DLD1 (cell line): Measurements from ENCODE around the gene HDAC4.

Source experiments
- in situ Hi-C: cut with HindIII; loops from 2 replicates; pipeline ENCODE4 v1.10.0; 2017; ENCODE audit warnings: low sequenced_read_pairs

HDAC4 gene

GRCh38 chr2:239385096-239386000, 15.5 kb downstream of the HDAC4 start:
- in situ Hi-C loops: no loop called here

GRCh38 chr2:239383759-239384156, 17.1 kb downstream of the HDAC4 start:
- in situ Hi-C loops: no loop called here

- in situ Hi-C loops: no loop called here
These were observed 17.6 kb downstream of the HDAC4 start for GRCh38 chr2:239383036-239383758.

GRCh38 chr2:239382384-239382880, 18.4 kb downstream of the HDAC4 start:
- in situ Hi-C loops: no loop called here

- in situ Hi-C loops: no loop called here
These were observed 19.1 kb downstream of the HDAC4 start for GRCh38 chr2:239381709-239382134.

DNA sequence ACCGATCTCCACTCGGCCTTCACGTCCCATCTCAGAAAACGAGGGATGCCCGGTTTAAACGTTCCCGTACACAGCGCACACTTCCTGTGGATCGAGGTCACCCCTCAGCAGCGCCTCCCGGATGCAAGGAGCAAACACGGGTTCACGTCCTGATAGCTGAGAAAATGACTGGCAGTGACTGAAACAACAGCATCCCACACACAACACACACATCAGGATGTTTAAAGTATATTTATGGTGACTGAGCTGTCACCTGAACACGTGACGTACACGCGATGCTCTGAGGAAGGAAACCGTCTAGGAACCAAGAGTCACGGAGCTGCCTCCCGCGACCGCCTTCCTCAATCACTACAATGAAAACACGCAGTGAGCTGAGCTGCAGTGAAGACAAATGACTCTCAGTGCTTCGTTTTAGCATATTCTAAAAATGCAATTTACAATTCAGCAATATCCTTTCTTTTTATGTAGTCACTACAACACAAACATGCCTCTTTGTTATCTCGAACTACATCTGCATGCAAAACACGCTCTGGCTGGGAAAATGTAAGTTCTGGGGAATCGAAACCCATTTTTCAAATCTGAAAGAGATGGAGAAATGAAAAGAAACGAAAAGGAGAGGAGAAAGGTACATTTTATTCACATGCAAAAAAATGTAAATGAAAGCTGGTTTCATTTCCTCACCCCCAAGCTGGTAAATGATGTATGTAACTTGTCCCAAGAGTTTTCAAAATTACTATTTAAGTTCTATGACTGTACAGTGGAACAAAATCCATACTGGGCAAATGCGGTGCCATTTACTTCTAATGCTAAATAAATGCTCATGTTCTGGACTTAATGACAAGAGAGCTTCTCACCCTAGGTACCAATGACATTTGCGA, 19.8 kb downstream of the HDAC4 start:
- in situ Hi-C loops: no loop called here

DNA sequence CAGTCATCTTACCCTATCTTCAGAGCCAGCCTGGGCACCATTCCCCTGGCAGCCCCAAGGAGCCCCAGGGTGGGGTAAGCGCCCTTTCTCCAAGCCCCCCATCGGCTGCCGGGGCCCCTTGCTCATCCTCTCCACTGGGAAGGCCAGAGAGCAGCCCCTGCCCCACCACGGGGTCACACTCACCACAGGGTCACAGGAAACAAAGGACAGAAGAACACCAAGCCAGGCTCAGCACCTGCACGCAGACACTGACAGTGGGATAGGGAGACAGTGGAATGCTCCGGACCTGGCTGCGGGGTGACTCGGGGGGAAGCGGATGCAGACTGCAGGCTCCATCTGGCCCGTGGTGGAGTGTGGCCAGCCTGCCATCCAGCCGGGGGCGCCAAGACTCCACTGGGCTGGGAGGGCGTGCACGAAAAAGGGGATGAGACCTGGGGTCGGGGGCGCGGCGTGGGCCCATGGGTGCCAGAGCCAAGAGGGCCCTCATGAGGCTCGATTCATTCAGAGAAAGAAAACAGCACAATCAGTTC, 21.1 kb downstream of the HDAC4 start:
- in situ Hi-C loops: no loop called here

GRCh38 chr2:239378918-239379640, 21.7 kb downstream of the HDAC4 start:
- in situ Hi-C loops: no loop called here

DNA sequence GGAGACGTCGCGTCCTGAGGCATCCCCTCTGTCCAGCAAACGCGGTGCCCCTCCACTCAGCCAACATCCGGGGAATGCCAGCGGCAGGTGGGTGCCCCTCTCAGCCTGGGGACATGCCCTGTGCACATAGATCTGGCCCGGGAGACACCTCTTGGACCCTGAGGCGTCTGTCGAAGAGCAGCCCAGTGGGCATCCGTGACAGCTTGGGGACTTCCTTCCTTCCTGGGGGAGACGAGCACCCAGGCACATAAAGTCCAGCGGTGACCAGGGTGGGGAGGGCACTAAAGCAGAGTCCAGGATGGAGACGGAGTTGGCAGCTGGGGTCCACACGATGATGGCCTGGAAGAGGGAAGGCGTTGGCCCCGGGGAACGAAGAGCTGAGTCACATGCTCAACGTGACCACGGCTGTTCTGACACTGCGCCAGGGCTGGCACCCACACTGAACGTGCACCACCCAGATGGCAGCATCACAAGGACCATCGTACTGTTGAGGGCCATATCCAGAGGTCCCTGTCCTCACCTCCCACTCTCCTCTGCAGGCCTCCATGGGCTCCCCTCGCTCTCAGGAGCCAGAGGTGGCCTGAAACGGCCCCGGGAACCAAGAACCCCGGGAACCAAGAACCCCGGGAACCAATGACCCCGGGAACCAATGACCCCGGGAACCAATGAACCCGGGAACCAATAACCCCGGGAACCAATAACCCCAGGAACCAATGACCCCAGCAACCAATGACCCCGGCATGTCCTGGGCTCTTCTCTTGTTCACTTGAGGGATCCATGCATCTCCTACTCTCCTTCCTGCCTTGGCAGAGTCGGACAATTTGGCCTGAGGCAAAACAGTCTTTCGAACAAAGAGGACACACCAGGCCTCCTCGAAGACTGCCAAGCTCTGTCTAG, 22.6 kb downstream of the HDAC4 start:
- in situ Hi-C loops: no loop called here

DNA sequence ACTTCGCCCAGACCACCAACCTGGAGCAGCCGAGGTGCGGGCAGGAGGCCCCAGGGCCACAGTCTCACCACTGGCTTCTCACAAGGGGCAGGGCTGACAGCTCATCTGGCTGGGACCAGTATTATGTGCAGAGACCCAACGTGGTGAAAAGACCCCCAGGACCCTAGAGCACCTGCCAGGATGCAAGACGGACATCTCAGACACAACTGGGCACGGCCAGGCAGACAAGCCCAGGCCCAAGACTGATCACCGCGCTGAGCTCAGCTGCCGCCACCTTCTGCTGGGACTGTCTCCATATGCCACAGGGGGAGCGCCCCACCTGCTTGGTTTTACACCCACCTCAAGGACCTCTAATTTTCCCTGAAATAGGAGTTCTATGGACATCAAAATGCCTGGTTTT, 23.2 kb downstream of the HDAC4 start:
- in situ Hi-C loops: no loop called here

DNA sequence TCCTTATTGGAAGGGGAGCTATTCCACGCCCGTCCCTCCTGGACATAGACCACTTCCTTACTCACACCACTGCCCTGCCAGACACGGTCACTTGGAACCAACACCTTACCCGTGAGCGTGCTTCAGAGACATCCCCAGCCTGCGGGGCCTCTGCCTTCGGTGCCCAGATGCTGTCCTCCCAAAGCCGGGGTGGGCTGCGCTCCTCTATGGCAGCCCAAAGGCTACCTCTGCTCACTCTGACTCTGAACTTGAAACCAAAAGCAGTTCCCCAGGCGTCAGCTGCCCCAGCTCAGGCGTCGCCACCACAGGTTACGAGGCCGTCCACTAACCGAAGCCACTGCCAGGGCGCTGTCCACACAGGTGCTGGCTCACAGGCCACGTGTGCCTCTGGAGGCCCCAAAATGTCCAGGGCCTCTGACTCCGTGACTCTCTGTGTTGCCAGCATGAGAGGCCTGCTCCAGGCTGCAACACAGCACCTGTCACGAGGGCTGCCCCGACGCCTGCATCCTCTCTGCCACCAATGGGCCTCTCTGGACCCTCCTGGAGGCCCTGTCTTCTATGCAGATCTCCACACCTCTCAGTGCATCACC, 23.8 kb downstream of the HDAC4 start:
- in situ Hi-C loops: no loop called here

- in situ Hi-C loops: no loop called here
These were observed 24.5 kb downstream of the HDAC4 start for GRCh38 chr2:239376351-239376750.

DNA sequence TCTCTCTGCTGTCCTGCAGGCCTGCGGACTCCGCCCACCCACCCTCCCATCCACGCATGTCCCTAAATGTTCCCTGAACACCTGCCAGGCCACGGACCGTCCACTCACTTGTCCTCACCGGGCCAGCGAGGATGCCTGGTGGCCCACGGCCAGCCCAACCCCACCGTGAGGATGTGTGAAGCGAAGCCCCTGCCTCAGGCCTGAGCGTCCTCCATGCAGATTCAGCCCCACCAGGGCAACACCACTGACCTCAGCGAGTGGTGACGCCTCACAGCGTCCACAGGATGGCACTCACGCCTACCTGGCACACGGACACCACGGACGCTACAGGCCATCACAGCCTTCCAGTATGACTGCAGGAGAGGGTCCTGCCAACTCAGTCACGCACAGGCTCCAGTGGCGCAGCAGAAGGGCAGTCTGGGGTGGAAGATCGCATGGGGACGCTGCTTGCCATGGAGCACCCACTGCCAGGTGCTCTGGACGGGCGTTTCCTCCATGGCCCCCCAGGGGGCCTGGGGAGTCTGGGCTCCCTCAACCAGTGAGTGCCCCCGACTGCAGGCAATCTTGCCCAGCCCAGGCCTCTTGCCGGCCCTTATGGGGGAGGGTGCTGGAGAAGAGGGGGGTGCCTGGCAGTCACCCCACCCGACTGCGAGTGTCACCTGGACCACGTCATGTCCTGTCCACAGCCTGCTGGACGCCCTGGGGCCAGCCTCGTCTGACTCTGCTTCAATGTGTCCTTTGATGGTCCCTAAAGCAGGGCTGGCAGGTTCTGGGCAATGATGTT, 25.4 kb downstream of the HDAC4 start:
- in situ Hi-C loops: no loop called here

DNA sequence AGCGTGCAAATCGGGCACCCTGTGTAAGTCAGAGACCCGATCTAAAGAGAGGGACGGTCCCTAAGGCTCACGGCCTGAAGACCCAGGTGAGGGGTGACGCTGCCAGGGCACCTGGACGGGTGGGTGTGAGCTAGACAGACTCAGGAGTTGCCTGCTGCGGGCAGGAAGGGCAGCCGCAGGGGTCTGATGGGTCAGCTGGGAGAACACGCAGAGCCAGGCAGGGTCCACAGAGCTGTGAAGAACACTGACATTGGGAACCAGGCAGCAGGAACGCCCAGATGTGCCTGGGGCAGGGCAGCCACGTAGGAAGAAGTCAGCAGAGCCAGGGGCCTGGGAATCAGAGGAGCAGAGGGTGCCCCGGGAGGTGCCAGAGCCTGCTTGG, 25.9 kb downstream of the HDAC4 start:
- in situ Hi-C loops: no loop called here

GRCh38 chr2:239372835-239373234, 28.0 kb downstream of the HDAC4 start:
- in situ Hi-C loops: no loop called here

DNA sequence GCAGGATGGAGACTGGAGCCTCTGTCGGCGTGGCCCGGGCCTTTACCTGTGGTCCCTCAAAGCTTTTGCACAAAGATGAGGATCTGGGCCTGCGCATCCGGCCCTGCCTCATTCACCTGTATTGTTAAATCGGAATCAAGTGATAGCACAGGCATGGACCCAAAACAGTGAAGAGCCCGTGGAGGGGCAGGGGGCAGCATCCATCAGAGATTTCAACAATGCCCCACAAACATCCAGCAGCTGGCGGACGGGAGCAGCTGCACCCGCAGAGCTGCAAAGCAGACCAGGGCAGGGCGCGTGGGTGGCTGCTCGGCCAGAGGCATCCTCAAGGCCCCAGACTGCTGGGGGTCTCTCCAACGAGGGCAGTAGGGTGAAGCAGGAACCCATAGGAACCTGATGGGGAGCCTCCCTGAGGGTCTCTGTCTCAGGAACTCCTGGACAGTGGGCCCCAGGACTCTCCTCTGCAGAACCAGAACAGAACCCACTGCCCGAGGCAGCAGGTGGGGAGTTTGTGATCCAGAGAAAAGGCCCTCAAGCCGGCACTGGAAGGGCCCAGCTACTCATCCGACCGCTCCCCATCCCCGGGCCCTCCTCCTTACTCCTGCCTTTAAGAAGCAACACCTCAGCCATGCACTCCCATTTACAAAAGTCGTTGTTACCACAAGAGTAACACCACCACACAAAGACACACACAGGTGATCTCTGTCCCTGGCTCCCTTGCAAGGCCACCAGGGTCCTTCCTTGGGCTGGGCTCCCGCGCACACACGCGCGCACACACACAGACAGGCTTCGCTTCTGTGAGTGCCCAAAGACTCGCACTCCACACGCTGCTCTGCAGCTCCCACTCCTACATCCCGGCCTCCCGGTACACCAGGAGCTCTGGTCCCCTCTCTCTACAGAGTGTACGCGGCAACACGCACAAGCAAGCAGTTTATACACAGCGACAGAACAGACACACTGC, 28.8 kb downstream of the HDAC4 start:
- in situ Hi-C loops: no loop called here
